C1 segment of cervical spinal cord (tissue), 14 donors: ENCODE measurements around the gene TRPM4.
"Not testable (repeated sequence)": the region's sequence is repeated elsewhere in the genome, so short reads cannot be mapped to it uniquely, and the experiment has no call there.

Experiments used
- DNase-seq, 14 donors: peaks; one replicate each; lab custom pipeline; 2025; lab: John Stamatoyannopoulos, UW

The TRPM4 gene

DNA sequence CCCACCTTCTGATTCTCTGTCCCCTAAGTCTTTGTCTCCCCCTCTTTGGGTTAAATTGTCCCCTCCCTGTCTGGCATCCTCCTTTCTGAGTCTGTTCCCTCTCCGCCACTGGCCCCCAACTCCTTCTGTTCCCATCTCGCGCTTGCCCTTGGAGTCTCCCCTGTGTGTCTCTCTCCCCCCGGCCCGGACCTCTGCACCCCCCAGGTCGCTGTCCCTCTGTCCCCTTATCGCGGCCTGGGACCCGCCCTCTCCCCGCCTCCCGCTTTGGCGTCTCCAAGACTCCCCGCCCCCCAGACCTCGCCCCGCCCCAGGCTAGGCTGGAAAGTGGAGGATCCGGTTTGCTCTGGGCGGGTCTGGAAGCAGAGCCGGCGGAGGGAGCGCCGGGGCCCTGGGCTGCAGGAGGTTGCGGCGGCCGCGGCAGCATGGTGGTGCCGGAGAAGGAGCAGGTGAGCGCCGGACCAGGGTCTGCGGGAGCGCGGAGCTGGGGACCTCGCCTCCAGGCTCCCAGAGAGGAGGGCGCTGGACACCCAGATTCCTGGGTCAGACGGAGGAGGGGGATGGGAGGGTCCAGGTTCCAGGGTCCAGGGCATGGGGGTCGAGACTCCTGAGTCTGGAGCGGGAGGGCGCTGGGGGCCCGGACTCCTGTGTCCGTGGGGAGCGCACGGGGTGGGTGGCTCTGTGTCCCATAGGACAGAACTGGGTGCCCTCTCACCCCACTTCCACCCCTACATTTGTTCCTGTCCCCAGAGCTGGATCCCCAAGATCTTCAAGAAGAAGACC, at the start of gene TRPM4:
TSS of gene TRPM4 (plus strand) at position 348 of the 780 bp plus-strand sequence. CDS start at position 423, 75 bp downstream.
- peak in 13 of 14 donors; percentile 11 to 73 (median 47) for DNase-seq

- DNase-seq, result no peak
Measured at GRCh38 chr19:49109051-49109450, 48.5 kb upstream of the TRPM4 start.

- no peak for DNase-seq
Measured at GRCh38 chr19:49109569-49110233, 47.9 kb upstream of the TRPM4 start.

GRCh38 chr19:49110567-49110966, 47.0 kb upstream of the TRPM4 start:
- DNase-seq, result no peak

- DNase-seq, result no peak
Measured at GRCh38 chr19:49111218-49111998, 46.2 kb upstream of the TRPM4 start.

DNA sequence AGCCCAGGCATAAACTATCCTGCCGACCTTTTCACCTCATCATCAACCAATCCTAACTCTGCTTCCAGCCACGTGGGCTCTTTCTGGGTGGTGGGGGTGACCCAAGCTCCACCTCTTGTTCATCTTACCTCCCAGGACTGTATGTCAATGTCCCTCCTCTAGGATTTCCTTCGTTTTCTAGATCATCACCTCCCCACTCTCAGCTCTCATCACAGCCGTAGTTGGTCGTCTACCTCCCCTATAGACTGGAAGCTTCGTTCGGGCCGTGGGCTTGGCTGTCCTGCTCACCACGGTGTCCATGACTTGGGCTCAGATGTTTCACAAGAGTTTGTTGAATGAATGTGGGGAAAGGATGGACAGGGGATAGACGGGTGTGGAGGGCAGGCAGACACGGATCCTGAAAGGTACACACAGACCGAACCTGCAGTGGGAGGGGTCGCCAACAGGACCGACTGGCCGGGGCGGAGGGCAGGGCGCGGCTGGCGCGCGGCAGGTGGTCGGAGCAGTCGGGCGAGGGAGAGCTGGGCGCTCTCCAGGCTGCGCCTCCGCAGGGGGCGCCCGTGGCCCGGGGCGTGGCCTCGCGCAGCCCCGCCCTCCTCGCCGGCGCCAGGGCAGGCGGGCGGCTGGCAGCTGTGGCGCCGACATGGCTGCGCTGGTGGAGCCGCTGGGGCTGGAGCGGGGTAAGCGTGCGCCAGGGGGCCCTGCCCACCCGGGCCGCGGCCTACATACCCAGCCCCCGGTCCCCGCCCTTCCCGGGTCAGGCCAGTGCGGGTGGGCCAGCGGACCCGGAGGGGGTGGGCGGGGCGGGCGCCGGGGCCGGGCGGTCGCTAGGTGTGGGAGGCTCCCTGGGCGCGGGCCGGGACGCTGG, 43.6 kb upstream of the TRPM4 start, which contains the start of gene LIN7B:
TSS of gene LIN7B (plus strand) at position 609 of the 868 bp plus-strand sequence. CDS start at position 644, 35 bp downstream.
- peak in 12 of 14 donors; percentile 12 to 77 (median 49) for DNase-seq

DNA sequence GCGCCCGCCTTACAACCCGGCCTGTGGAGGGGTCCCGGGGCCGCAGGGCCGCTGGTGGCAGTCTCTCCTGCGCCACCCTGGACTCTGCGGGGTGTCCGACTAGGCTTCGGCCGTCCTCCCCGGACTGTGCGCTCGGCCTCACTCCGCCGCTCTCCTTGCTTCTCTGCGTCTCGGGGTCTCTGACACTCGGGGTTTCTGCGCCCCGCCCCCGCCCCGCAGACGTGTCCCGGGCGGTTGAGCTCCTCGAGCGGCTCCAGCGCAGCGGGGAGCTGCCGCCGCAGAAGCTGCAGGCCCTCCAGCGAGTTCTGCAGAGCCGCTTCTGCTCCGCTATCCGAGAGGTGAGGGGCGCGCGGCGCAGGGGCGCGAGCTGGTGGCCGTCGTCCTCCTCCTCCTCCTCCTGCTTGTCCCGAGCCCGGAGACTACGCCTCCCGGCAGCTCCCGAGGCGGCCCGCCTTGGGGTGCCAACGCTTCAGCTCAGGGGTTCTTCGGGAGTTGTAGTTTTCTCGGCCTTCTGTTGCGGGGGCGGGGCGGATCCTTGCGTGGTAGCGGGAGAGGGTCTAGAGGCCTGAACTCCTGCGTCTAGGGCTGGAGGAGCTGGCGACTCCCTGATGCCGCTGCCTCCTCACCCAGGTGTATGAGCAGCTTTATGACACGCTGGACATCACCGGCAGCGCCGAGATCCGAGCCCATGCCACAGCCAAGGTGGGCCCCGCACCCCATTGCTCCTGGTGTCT, 42.8 kb upstream of the TRPM4 start:
- peak in 13 of 14 donors; percentile 3 to 78 (median 53) for DNase-seq

DNA sequence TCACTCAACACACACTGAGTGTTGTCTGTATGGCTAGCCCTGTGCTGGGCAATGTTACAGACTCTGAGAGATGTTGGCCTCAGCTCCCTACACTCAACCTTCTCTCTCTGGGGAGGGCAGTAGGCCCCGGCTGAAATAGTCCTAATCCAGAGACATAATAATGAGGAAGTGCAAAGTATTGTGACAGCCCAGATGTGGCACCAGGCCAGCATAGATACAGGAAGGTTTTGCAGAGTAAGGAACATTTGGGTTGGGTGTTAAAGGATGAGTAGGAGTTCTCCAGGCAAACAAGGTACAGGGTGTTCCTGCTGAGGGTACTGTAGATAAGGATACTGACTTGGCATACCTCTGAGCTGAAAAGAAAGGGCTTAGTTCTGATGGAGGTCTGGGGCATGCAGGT, 41.0 kb upstream of the TRPM4 start:
- no peak for DNase-seq

DNA sequence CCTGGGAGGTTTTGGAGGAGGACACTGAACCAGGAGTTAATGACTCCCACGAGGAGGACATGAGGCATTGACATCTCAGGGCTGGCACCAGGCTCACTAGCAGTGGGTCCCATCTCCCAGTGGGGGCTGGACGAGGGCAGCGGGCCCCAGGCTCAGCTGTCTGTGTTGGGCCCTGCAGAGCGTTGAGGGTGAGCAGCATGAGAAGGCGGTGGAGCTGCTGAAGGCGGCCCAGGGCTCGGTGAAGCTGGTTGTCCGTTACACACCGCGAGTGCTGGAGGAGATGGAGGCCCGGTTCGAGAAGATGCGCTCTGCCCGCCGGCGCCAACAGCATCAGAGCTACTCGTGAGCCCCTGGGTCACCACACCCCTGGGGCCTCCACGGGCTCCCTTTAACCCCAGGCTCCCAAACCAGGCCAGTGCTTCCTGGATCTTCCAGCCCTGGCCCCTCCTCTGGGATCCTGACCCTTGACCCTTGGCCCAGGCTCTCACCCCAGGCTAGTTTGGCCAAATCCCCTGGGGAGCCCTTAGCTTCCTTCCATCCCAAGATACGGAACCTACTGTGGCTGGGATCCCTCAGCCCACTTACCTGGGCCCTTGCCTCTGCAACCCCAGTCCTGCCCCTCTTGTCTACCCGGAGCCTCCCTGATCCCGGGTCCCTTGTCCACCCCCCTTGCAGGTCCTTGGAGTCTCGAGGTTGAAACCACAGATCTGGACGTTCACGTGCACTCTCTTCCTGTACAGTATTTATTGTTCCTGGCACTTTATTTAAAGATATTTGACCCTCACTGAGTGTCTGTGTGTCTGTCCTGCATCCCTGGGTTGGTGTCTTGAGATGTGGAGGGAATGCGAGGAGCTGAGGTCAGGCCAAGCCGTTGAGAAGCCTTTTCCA, 39.7 kb upstream of the TRPM4 start:
- peak in 1 of 14 donors; percentile 34 for DNase-seq

DNA sequence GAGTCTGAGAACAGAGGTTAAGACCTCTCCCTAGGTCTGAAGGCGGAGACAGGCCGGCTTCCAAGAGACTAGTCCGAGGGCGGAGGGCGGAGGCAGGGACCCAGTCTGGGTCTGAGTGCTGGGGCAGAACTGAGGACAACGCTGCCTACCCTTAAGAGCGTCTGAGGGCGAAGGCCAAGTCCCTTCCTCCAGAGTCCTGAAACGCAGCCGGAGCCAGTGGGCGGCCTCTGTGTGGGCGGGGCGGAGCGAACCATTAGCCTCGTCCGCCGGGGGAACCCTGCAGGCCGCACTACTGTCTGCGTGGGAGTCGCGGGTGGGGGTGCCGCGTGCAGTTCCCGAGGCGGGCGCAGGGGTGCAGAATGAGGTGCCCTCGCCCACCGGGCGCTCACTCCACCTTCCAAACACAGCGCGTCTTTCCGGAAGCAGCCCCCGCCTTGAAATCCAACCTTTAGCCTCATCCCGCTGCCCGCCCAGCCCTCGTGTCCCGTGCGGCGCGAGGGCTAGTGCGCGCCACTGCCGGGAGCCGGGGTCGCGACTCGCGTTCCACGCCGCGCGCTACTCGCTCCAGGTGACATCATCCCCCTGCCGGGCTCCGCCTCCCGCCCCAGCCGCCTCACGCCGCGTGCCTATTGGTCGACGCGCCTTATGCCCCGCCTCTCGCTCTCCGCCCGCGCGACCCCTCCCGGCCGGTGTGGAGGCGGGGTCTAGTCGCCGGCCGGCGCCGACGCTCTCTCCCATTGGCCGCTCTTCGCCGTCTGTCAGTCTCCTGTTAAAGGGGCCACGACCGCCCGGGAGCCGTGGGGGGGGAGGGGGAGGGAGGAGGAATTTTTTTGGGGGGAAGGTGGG, 38.8 kb upstream of the TRPM4 start, which contains the start of gene C19orf73:
TSS of gene C19orf73 (minus strand) at position 579 of the 846 bp plus-strand sequence. CDS start at position 458, 121 bp downstream.
- DNase-seq, result peak; percentile 52 to 96 (median 93)

DNA sequence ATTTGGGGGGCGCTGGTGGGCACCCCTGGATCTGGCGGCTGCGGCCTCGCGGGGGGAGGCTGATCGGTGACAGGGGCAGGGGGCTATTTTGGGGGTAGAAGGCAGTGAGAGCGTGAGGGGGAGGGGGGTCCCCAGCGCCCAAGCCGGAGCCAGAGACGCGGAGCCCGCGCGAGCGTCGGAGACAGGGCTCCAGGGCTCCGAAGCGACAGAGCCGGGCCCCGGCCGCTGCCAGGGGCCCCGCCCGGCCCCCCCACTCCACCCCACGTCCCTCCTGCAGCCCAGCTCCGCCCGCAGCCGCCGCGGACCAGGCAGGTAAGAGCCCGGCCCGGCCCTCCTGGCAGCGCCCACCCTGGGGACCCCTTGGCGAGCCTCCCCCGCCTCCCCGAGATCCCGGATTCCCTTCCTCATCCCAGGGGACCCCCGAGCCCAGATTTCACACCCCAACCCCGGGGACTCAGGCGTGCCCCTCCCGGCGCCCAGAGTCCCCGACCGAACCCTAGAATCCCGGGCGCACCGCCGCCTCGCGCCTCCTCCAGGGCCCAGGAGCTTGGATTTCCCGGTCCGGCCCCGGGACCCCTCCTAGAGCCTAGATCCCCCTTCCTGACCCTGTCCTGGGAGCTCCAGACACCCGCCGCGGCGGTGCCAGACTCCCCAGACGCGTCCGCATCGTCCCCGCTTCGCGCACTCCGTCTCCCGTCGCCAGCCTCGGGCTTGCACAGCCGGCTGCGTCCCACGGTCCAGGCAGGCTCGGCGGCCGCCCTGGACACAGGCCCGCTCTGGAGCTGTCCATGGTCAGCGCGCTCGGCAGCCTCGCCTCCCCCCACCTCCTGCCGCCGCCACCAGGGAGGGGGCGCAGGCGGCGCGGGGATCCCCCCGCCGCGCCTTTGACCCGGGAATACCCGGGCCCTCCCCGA, 37.9 kb upstream of the TRPM4 start, which contains the start of gene PPFIA3:
TSS of gene PPFIA3 (plus strand) at position 134 of the 914 bp plus-strand sequence. CDS start 8,330 bp downstream, outside the sequence.
- DNase-seq, result peak in 9 of 14 donors; percentile 6 to 65 (median 39)

- no peak for DNase-seq
Measured at GRCh38 chr19:49120325-49120683, 37.3 kb upstream of the TRPM4 start.

DNA sequence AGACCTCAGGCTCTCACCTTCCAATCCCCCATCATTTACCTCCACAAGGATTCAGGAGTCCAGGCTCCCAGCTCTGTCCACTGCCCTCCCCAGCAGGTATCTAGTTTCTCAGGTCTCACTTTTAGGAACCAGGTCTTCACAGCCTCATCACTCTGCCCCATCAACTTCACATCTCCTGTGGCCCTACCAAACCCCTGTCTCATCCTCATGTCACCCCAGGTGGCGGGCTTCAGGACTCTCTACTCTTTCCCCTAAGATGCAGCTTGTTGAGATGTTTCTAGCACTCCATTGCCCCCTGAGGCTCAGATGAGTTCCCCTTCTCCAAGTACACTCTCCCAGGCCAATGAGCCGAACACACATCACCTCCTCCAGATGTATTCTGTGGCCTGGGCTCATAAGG, 36.7 kb upstream of the TRPM4 start:
- DNase-seq, result no peak

DNA sequence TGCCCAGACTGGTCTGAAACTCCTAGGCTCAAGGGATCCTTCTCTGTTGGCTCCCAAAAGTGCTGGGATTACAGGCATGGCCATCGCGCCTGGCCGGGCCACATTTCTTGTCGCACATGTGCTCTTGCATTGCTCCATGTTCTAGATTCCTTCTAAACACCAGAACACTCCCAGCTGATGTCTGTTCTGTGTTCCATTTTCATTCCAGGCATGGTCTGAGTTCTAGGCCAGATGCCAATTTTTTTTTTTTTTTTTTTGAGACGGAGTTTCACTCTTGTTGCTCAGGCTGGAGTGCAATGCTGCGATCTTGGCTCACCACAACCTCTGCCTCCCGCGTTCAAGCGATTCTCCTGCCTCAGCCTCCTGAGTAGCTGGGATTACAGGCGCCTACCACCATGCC, 35.8 kb upstream of the TRPM4 start:
- DNase-seq, result peak in 1 of 14 donors; percentile 31

DNA sequence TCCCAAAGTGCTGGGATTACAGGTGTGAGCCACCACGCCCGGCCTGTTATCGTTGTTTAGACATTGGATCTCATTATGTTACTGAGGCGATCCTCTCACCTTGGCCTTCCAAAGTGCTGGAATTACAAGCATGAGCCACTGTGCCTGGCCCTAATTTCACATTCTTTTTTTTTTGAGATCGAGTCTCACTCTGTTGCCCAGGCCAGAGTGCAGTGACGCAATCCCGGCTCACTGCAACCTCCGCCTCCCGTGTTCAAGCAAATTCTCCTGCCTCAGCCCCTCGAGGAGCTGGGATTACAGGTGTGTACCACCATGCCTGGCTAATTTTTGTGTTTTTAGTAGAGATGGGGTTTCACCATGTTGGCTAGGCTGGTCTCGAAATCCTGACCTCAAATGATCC, 34.3 kb upstream of the TRPM4 start:
- DNase-seq, result not testable (repeated sequence)

DNA sequence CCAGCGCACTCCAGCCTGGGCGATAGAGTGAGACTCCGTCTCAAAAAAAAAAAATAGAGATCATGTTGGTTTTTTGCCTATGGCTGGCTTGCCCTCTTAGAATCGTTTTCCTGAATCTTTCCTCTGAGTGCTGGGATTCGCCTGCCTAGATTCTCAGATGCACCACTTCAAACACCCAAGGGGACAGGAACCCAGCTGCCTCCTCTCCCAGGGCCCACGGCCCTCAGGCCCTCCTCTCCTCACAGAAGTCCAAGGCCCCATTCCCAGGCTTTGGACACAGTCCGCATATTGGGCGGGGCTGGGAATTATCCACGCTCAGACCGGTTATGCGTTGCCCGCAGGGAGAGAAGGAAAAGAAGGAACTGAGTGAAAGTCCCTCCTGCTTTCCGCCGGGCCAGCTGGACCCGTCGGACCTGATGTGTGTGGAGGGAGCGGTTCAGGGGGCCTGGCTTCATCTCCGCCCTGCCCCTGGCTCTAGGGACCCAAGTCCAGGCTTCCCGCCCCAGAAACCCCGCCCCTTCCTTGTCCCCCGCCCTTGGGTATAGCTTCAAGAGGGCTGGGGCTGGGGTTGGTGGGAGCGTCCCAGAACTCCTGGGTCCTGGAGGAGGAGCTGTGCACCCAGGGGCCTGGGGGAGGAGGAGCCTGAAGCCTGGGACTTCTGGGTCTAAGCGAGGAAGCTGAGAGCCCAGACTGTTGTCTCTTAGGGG, 32.4 kb upstream of the TRPM4 start:
- DNase-seq, result no peak
